GM19240 (cell line): ENCODE measurements around the gene TPGS1.

ENCODE experiments used
- DNase-seq: peaks from one replicate; pipeline ENCODE4 v3.0.0; 2011; ENCODE audit warnings: low spot score; ENCODE audit not compliant: insufficient read length

Gene TPGS1

GRCh38 chr19:495402-496111 is 11.7 kb upstream of the TPGS1 start:
- no peak for DNase-seq

- DNase-seq, result no peak
Measured at GRCh38 chr19:496112-496665, 11.1 kb upstream of the TPGS1 start, which contains the start of gene MADCAM1. MADCAM1 (plus strand) TSS chr19:496486; CDS start chr19:496500, 14 bp downstream.

GRCh38 chr19:496986-497385 is 10.3 kb upstream of the TPGS1 start:
- DNase-seq, result no peak

- DNase-seq, result no peak
Measured at GRCh38 chr19:497491-497868, 9.8 kb upstream of the TPGS1 start.

DNA sequence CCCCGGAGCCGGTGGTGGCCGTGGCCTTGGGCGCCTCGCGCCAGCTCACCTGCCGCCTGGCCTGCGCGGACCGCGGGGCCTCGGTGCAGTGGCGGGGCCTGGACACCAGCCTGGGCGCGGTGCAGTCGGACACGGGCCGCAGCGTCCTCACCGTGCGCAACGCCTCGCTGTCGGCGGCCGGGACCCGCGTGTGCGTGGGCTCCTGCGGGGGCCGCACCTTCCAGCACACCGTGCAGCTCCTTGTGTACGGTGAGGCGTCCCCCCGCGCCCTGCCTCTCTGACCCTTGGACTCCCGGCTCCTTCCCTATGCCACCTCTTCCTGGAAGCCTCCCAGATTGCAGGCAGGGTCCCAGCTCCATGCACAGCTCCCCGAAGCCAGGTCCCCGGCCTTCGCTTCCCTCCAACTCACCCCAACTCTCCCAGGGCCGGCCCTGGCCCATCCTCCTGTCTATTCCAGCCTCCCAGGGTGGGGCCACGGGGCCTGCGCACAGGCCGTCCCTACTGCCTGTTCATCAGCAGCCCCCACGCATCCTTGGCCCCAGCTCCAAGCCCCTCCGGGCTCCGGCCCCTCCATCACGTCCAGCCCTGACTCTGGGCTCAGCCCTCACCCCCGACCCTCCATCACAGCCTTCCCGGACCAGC is 9.3 kb upstream of the TPGS1 start:
- DNase-seq, result no peak

DNA sequence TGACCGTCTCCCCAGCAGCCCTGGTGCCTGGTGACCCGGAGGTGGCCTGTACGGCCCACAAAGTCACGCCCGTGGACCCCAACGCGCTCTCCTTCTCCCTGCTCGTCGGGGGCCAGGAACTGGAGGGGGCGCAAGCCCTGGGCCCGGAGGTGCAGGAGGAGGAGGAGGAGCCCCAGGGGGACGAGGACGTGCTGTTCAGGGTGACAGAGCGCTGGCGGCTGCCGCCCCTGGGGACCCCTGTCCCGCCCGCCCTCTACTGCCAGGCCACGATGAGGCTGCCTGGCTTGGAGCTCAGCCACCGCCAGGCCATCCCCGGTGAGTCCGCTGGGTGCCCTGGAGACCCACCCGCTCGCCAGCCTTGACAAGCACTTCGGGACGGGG is 8.8 kb upstream of the TPGS1 start:
- no peak for DNase-seq

- DNase-seq, result no peak
Measured at GRCh38 chr19:498977-499623, 8.2 kb upstream of the TPGS1 start.

- DNase-seq, result no peak
Measured at GRCh38 chr19:501646-502045, 5.7 kb upstream of the TPGS1 start.

- no peak for DNase-seq
Measured at GRCh38 chr19:504616-505015, 2.7 kb upstream of the TPGS1 start.

DNA sequence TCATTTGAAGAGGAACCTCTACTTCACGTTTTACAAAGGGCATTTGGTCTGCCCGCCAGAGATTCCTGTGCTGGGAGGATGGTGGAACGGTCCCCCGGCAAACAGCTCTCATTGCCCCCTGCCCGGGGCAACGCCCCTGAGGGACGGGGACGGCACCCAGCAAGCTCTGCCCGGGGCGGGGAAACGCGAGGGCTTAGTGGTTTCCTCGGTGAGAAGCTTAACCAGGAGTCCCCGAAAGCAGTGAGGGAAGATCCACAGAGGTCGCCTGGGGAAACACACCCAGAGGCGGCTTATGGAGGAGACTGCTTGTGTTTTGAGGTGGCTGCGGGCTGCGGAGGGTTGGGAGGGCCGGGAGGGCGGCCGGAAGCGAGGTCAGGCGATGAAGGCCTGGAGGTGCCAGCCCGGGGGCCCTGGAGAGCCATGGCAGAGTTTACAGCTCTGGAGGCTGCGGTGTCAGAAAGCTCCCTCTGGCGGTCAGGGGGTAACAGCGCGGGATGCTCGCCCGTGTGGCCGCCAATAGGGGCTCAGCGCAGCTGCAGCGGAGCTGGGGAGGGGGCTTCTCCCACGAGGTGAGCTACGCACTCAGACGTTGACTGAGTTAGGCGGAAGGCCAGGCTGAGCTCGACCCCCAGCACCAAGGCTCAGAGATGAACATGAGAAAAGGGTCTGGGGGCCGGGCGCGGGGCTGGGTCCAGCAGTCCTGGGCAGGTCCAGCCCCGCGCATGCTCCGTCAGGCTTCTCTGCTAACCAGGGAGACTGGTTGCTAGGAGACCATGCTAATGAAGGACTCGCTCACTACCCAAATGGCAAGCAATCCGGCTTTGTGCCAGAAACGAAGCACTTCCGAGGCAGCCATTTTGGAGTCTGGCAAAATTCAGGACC is 652 bp upstream of the TPGS1 start:
- peak; percentile 98 for DNase-seq

DNA sequence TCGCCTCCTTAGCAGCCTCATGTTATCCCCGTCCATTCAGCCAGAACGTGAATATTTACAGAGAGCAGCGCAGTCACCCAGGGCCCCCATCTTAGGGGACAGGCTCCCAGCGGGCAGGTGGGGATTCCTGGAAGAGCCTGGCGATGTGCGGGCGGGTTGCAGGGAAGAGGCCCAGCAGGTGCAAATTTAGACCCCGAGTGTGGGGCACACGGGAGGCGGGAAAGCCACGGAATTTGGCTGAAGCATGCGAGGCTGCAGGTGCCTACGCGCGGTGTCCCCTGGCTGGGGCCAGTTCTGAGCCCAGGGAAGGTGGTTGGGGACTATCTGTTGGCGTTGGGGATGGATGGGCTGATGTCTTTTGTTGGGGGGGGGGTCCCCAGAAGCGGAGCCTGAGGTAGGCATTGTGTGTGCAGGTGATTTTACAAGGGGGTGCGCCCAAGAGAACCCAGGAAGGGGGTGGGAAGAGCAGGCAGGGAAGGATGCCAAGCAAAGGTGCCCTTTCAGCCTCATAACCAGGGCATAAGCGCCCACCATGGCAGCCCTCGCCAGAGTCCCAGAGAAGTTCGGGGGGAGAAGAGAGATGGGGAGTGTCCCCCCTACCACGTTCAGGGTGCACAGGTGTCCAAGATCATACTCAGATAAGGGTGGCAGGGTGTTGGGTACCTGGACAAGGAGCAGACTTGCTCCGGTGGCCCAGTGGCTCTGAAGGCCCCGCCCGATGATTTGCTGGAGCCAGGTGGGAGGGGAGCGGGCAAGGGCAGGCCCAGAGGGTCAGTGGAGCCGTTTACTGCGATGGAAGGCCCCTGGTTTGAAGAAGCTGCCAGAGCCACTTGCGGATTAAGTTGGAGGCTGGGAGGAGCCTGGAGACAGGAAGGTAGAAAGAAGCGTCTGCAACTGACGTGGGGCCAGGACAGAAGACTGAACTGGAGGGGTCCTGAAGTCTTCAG is 1.2 kb downstream of the TPGS1 start:
- DNase-seq, result no peak

GRCh38 chr19:510606-511100 is 3.4 kb downstream of the TPGS1 start:
- peak; percentile 89 for DNase-seq

DNA sequence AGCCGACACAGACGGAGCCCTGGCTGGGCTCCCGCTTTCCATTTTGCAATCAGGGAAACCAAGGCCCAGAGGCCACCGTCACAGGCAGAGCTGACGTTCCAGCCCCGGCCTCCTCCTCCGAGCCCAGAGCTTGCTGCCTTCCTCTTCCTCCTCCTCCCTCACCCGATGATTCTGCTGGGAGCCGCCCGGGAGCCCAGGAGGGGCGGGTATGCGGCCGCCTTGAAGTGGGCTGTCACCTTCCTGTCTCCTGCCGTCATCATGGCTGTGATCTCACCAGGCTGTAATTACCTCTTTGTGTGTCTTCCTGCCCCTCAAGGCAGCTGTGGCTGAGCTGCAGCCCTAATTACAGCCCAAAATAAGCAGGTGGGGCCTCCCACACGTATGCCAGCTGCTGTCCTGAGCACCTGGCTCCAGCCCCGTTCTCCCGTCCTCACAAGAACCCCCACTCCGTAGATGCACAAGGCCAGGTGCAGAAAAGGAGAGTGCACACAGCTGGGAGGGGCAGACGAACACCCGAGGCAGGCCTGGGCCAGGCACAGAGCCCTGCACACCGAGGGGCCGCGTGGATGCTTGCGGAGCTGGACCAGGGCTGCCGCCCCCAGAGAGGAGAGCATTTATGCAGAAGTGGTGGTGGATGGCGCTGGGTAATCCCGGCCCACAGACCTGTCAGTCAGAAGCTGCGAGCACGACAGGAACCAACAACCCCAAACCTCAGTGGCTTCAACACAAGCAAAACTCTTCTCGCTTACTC is 4.0 kb downstream of the TPGS1 start:
- no peak for DNase-seq

GRCh38 chr19:512547-513365 is 5.5 kb downstream of the TPGS1 start:
- DNase-seq, result no peak

- no peak for DNase-seq
Measured at GRCh38 chr19:513368-514165, 6.3 kb downstream of the TPGS1 start.

- no peak for DNase-seq
Measured at GRCh38 chr19:514166-514663, 6.9 kb downstream of the TPGS1 start.
